HepG2 (cell line): ENCODE results near the gene NDUFB7. TPM values are rescaled to one million over a fixed set of nuclear protein-coding genes. Genes with fewer than 3 reads are reported as not detected.
A peak's percentile ranks its signal among the peaks of the same experiment; 100 is the strongest.

Experiments
- CBX1 ChIP-seq: IDR thresholded peaks from one replicate; pipeline ENCODE4 v1.6.1; 2016; ENCODE audit warnings: antibody characterized with exemption, low read depth
- CHCHD3 ChIP-seq: sonication (generic); formaldehyde crosslinking; IDR thresholded peaks from 2 replicates; pipeline ENCODE4 v1.8.0; 2022; ENCODE audit warnings: mild to moderate bottlenecking, missing genetic modification reagents, moderate library complexity
- FOSL2 ChIP-seq: sonication (generic); formaldehyde crosslinking; IDR thresholded peaks from 2 replicates; pipeline ENCODE4 v1.4.0; 2020; ENCODE audit warnings: missing genetic modification reagents
- ISX ChIP-seq: sonication (generic); formaldehyde crosslinking; conservative IDR thresholded peaks from 2 replicates; pipeline ENCODE4 v1.5.0; 2020; ENCODE audit warnings: missing genetic modification reagents
- MXI1 ChIP-seq: IDR thresholded peaks from 3 replicates; pipeline ENCODE4 v1.6.1; 2012; ENCODE audit warnings: low read depth, low read length, inconsistent platforms, borderline replicate concordance
- SNAPC2 ChIP-seq: sonication (generic); formaldehyde crosslinking; IDR thresholded peaks from 2 replicates; pipeline ENCODE4 v1.8.1; 2022; ENCODE audit warnings: mild to moderate bottlenecking, missing genetic modification reagents
- ZFP41 ChIP-seq: sonication (generic); formaldehyde crosslinking; IDR thresholded peaks from 2 replicates; pipeline ENCODE4 v1.4.0; 2020; ENCODE audit warnings: mild to moderate bottlenecking, missing genetic modification reagents, borderline replicate concordance
- ZNF350 ChIP-seq: sonication (generic); formaldehyde crosslinking; IDR thresholded peaks from 2 replicates; pipeline ENCODE4 v1.4.0; 2020; ENCODE audit warnings: mild to moderate bottlenecking, low read depth, missing genetic modification reagents, borderline replicate concordance
- polyA plus RNA-seq, 8 experiments: library from polyadenylated mRNA; depleted of rRNA in 3 of 8; stranded (reverse) in 7 of 8; unstranded in 1 of 8; fragments of >200 nt; fragmentation: Illumina TruSeq in 4 of 8; extraction: Trizol in 4 of 8; gene quantifications; 2 replicates each; pipeline versions ENCODE4 v1.2.1 to v1.2.3, GENCODE V29; 2011 to 2016; ENCODE audit warnings: low read depth in 4 of 8, missing spikeins in 1 of 8, mixed read lengths in 1 of 8; ENCODE audit not compliant: insufficient read depth in 1 of 8
- total RNA-seq, 5 experiments: library from RNA; depleted of rRNA; stranded (reverse); fragments of >200 nt; fragmentation: Illumina TruSeq; extraction: Trizol; gene quantifications; 2 replicates each; pipeline ENCODE4 v1.2.3, GENCODE V29; 2016; ENCODE audit warnings: low read depth in 1 of 5
- TF ChIP-seq, protein P1 (sequence below): sonication (generic); formaldehyde crosslinking; IDR thresholded peaks from 2 replicates; pipeline ENCODE4 v1.5.0; 2020; ENCODE audit warnings: mild to moderate bottlenecking, missing genetic modification reagents, borderline replicate concordance
- TF ChIP-seq, protein P2 (sequence below): IDR thresholded peaks from 2 replicates; pipeline ENCODE4 v1.6.1; 2012; ENCODE audit warnings: inconsistent platforms
- TF ChIP-seq, protein P3 (sequence below): fragments of 450-650 bp; IDR thresholded peaks from 2 replicates; pipeline ENCODE4 v1.6.1; 2017; ENCODE audit warnings: mild to moderate bottlenecking
- TF ChIP-seq, protein P4 (sequence below): sonication (generic); formaldehyde crosslinking; IDR thresholded peaks from 2 replicates; pipeline ENCODE4 v1.4.0; 2020; ENCODE audit warnings: missing genetic modification reagents

NDUFB7 gene
- total and polyA plus RNA-seq, 2 of the 13 experiments (the other 11 are each of a cell fraction or from before 2014, with no cell fraction given) = 156 to 198 TPM

DNA sequence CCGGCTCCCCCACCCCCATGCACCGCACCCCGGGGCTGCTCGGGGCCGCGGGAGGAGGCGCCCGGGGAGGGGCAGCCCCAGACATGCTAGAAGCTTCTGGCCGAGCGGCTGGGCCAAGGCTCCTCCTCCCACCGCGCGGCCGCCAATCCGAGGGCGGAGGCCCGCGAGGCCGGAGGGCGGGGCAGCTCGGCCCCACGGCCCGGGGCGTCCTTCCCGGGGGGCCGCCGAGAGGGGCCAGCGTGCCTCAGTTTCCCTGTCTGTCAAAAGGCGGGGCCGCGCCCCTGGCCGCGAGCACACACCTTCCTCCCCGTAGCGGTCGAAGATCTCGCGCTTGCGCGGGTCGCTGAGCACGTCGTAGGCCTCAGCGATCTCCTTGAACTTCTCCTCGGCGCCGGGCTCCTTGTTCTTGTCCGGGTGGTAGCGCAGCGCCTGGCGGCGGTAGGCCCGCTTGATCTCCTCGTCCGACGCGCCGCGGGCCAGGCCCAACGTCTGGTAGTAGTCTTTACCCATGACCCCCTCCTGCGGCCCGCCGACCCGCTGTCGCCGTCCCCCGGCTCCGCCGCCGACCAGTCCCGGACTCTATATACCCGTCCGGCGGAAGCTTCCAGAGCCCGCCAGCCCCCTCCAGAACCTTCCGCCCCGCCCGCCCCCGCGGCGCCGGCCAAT, 53.9 kb downstream of the NDUFB7 start, which contains the start of gene DNAJB1 (continued):
- TF ChIP-seq, protein P1, sequence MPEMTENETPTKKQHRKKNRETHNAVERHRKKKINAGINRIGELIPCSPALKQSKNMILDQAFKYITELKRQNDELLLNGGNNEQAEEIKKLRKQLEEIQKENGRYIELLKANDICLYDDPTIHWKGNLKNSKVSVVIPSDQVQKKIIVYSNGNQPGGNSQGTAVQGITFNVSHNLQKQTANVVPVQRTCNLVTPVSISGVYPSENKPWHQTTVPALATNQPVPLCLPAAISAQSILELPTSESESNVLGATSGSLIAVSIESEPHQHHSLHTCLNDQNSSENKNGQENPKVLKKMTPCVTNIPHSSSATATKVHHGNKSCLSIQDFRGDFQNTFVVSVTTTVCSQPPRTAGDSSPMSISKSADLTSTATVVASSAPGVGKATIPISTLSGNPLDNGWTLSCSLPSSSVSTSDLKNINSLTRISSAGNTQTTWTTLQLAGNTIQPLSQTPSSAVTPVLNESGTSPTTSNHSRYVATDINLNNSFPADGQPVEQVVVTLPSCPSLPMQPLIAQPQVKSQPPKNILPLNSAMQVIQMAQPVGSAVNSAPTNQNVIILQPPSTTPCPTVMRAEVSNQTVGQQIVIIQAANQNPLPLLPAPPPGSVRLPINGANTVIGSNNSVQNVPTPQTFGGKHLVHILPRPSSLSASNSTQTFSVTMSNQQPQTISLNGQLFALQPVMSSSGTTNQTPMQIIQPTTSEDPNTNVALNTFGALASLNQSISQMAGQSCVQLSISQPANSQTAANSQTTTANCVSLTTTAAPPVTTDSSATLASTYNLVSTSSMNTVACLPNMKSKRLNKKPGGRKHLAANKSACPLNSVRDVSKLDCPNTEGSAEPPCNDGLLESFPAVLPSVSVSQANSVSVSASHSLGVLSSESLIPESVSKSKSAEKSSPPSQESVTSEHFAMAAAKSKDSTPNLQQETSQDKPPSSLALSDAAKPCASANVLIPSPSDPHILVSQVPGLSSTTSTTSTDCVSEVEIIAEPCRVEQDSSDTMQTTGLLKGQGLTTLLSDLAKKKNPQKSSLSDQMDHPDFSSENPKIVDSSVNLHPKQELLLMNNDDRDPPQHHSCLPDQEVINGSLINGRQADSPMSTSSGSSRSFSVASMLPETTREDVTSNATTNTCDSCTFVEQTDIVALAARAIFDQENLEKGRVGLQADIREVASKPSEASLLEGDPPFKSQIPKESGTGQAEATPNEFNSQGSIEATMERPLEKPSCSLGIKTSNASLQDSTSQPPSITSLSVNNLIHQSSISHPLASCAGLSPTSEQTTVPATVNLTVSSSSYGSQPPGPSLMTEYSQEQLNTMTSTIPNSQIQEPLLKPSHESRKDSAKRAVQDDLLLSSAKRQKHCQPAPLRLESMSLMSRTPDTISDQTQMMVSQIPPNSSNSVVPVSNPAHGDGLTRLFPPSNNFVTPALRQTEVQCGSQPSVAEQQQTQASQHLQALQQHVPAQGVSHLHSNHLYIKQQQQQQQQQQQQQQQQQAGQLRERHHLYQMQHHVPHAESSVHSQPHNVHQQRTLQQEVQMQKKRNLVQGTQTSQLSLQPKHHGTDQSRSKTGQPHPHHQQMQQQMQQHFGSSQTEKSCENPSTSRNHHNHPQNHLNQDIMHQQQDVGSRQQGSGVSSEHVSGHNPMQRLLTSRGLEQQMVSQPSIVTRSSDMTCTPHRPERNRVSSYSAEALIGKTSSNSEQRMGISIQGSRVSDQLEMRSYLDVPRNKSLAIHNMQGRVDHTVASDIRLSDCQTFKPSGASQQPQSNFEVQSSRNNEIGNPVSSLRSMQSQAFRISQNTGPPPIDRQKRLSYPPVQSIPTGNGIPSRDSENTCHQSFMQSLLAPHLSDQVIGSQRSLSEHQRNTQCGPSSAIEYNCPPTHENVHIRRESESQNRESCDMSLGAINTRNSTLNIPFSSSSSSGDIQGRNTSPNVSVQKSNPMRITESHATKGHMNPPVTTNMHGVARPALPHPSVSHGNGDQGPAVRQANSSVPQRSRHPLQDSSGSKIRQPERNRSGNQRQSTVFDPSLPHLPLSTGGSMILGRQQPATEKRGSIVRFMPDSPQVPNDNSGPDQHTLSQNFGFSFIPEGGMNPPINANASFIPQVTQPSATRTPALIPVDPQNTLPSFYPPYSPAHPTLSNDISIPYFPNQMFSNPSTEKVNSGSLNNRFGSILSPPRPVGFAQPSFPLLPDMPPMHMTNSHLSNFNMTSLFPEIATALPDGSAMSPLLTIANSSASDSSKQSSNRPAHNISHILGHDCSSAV (CRISPR knock-in tag) = 0 out of 2 replicates have a peak, but pooled peaks have one; percentile 24
- TF ChIP-seq, protein P2, sequence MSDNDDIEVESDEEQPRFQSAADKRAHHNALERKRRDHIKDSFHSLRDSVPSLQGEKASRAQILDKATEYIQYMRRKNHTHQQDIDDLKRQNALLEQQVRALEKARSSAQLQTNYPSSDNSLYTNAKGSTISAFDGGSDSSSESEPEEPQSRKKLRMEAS = no peak
- TF ChIP-seq CBX1 = no peak
- no peak for TF ChIP-seq ZNF350 (CRISPR knock-in tag)
- 0 out of 2 replicates have a peak, but pooled peaks have one; percentile 86 for TF ChIP-seq CHCHD3 (CRISPR knock-in tag)
- TF ChIP-seq, protein P3, sequence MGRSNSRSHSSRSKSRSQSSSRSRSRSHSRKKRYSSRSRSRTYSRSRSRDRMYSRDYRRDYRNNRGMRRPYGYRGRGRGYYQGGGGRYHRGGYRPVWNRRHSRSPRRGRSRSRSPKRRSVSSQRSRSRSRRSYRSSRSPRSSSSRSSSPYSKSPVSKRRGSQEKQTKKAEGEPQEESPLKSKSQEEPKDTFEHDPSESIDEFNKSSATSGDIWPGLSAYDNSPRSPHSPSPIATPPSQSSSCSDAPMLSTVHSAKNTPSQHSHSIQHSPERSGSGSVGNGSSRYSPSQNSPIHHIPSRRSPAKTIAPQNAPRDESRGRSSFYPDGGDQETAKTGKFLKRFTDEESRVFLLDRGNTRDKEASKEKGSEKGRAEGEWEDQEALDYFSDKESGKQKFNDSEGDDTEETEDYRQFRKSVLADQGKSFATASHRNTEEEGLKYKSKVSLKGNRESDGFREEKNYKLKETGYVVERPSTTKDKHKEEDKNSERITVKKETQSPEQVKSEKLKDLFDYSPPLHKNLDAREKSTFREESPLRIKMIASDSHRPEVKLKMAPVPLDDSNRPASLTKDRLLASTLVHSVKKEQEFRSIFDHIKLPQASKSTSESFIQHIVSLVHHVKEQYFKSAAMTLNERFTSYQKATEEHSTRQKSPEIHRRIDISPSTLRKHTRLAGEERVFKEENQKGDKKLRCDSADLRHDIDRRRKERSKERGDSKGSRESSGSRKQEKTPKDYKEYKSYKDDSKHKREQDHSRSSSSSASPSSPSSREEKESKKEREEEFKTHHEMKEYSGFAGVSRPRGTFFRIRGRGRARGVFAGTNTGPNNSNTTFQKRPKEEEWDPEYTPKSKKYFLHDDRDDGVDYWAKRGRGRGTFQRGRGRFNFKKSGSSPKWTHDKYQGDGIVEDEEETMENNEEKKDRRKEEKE = no peak
- TF ChIP-seq, protein P4, sequence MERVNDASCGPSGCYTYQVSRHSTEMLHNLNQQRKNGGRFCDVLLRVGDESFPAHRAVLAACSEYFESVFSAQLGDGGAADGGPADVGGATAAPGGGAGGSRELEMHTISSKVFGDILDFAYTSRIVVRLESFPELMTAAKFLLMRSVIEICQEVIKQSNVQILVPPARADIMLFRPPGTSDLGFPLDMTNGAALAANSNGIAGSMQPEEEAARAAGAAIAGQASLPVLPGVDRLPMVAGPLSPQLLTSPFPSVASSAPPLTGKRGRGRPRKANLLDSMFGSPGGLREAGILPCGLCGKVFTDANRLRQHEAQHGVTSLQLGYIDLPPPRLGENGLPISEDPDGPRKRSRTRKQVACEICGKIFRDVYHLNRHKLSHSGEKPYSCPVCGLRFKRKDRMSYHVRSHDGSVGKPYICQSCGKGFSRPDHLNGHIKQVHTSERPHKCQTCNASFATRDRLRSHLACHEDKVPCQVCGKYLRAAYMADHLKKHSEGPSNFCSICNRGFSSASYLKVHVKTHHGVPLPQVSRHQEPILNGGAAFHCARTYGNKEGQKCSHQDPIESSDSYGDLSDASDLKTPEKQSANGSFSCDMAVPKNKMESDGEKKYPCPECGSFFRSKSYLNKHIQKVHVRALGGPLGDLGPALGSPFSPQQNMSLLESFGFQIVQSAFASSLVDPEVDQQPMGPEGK (CRISPR knock-in tag) = peak; percentile 62; the same call in 1 of the 2 replicates
- TF ChIP-seq ISX = 0 out of 2 replicates have a peak, but pooled peaks have one; percentile 38
- TF ChIP-seq FOSL2 (CRISPR knock-in tag) = peak; percentile 38; the same call in 1 of the 2 replicates
- TF ChIP-seq MXI1 = no peak; the same call in 2 of the 3 replicates
- TF ChIP-seq ZFP41 = 0 out of 2 replicates have a peak, but pooled peaks have one; percentile 41
- TF ChIP-seq SNAPC2 (CRISPR knock-in tag) = no peak
